ENCODE measurements around the gene FLYWCH2. TPM values are rescaled to one million over a fixed set of nuclear protein-coding genes. Genes with fewer than 3 reads are reported as not detected.

FLYWCH2 gene
- total RNA-seq, 1 donor from 2014 or later: 21.5 TPM

GRCh38 chr16:2853531-2854073 lies 29.4 kb upstream of the FLYWCH2 start:
- DNase-seq (ENCODE audit: low spot score): no peak

DNA sequence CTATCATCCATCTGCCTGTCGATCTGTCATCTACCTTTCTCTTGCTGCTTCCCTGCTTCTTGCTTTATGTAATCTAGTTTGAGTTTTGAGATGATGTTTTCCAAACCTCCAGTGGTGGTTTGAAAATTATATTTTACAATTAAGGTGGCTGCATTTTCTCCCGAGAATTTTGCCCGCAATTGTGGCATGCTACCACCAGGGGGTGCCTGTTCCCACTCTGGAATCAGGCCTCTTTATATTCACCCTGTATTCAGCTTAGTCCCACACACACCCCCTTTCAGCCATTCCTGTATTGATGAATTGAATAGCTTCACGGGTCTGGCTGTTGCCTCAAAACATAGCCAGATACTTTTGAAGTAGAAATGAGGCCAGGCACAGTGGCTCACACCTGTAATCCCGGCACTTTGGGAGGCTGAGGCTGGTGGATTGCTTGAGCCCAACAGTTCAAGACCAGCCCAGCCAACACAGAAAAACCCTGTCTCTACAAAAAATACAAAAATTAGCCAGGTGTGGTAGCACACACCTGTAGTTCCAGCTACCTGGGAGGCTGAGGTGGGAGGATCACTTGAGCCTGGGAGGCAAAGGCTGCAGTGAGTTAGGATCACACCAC lies 28.2 kb upstream of the FLYWCH2 start:
- no peak for DNase-seq (ENCODE audit: low spot score)

DNA sequence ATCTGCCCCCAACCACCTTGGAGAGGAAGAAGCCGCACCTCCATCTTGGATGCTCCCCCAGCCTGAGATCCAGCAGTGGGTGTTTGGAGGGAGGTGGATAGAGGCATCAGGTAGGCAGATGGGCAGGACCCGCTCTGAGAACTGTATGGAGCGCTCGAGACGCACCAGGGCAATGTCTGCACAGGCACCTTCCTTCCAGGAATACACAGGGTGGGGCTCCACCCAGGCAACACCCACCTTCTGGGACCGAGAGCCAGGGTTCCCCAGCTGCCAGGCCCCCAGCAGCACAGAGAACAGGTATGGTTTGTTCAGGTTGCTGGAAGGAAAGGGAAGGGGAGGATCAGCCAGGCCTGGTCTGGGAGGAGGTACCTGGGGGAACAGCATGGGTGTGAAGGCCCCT lies 27.5 kb upstream of the FLYWCH2 start:
- no peak for DNase-seq (ENCODE audit: low spot score)

DNA sequence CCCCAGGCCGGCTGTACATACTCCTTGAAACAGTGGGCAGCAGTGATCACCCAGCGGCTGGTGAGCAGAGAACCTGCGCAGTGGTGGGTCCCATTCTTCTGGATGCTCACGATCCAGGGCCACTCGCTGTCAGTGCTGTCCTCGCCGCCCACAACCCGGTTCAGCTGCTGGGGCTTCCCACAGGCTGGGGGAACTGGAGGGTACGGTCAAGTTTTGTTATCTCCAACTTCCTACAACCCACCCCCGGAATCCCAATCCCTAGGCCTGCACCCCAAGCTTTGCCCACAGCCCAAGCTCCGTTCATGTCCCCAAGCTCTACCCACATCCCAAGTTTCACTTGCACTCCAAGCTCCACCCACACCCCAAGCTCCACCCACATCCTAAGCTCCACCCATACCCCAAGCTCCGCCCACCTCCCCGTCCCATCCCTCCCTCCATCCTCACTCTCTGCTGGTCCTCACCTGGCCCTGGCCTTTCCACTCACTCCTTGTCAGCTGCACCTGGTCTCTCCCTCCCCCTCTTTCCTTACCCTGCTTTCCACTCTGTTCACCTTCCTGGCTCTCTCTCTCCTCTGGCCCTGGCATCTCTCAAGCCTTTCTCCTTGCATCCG lies 26.8 kb upstream of the FLYWCH2 start:
- no peak for DNase-seq (ENCODE audit: low spot score)

- no peak for DNase-seq (ENCODE audit: low spot score)
Observed at GRCh38 chr16:2856686-2857450, 26.1 kb upstream of the FLYWCH2 start.

DNA sequence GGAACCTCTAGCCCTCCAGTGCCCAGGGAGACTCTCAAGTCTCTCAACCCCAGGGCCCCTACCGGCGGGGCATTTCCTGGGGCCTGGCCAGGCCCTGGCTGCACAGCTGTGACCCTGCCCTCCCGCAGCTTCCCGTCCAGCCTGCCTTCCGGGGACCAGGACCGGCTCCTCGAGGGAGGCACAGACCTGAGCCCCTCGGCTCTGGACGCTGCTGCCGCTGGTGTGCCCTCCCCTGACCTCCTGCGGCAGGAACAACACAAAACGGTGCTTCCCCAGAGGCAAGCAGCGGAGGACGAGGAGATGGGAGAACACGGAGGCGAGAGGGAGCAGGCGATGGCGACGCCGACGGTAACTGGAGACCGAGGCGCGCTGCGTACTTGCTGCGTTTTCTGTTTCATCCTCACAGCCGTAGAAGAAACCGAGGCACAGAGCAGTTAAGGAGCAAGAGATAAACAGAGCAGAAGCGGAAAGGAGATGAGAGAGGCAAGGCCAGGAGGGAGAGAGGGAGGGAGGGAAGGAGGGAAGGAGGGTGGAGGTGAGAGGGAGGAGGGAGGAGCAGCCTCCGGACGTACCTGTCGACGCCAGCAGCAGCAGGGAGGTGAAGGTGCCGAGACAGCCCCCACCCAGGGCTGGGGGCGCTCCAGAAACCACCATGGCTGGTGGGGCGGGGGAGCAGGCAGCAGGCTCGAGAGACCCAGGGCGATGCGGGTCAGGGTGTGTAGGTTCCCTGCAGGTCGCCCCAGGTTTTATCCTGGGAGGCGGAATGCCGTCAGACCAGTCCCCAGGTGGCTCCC lies 25.4 kb upstream of the FLYWCH2 start, which contains the start of gene PRSS22:
Gene PRSS22 (minus strand): TSS at position 720 of the 794 bp plus-strand sequence. CDS start 66 bp downstream, at position 654.
- no peak for DNase-seq (ENCODE audit: low spot score)

- DNase-seq (ENCODE audit: low spot score): no peak
Observed at GRCh38 chr16:2858245-2859025, 24.6 kb upstream of the FLYWCH2 start.

DNA sequence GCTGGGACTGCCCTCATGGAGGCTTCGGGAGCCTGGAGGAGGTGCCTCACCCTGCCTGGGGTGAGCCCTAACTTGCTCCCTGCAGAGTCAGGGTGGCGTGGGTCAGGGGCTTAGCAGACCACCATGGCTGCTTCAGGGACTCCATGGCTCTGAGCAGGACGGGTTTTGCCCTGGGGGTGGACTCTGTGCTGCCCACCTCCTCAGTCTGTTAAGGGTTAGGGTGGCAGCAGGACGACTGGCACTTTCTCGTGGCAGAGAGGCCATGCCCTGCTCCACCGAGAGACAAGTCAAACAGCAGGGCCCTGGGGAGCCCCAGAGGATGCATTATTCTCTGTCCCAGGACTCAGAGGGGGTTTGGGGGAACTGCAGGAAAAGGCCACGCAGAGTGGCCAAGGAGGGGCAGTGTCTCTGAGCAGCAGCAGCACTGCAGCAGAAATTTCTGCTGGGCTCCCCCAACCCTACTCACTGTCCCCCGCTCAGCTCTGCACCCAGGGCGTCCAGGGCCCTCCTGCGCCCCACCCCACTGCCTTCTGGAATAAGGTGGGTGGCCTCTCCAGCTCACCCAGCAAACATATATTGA lies 23.2 kb upstream of the FLYWCH2 start:
- DNase-seq (ENCODE audit: low spot score): no peak

GRCh38 chr16:2860826-2861567 lies 22.0 kb upstream of the FLYWCH2 start:
- DNase-seq (ENCODE audit: low spot score): no peak

- DNase-seq (ENCODE audit: low spot score): no peak
Observed at GRCh38 chr16:2865651-2866050, 17.4 kb upstream of the FLYWCH2 start.

- DNase-seq (ENCODE audit: low spot score): no peak
Observed at GRCh38 chr16:2866431-2866830, 16.6 kb upstream of the FLYWCH2 start.

DNA sequence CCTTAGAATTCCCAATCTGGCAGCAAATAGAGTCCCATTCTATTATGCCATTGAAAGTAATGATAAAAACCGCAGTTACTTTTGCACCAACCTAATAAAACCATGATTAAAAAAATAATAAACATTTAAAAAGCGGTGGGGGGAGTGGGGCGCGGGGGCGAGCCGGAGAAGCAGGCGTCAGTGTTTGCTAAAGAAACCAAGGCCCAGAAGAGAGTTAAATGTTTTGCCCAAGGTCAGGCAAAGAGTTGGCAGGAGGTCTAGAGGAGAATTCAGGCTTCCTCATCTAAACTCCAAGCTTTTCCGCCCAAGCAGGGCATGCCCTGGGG lies 15.4 kb upstream of the FLYWCH2 start:
- no peak for DNase-seq (ENCODE audit: low spot score)

GRCh38 chr16:2867987-2868789 lies 14.8 kb upstream of the FLYWCH2 start:
- peak; percentile 98 for DNase-seq (ENCODE audit: low spot score)

DNA sequence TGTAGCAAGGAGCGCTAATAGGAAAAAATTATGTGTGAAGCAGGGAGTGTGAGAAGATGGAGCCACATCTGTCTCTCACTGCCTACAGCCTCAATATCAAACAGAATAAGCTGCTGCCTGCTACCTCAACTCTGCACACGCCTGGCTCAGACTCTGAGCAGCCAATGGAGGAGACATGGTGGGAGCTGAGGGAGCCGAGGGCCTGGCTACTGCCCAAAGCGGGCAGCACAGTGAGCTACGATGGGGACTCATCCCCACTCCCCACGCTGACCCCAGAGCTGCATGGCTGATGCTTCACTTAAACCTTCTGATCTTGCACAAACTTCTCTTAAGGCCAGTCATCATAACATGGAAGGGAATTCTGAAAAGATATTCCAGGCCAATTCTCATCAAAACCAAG lies 11.1 kb upstream of the FLYWCH2 start:
- DNase-seq (ENCODE audit: low spot score): no peak

DNA sequence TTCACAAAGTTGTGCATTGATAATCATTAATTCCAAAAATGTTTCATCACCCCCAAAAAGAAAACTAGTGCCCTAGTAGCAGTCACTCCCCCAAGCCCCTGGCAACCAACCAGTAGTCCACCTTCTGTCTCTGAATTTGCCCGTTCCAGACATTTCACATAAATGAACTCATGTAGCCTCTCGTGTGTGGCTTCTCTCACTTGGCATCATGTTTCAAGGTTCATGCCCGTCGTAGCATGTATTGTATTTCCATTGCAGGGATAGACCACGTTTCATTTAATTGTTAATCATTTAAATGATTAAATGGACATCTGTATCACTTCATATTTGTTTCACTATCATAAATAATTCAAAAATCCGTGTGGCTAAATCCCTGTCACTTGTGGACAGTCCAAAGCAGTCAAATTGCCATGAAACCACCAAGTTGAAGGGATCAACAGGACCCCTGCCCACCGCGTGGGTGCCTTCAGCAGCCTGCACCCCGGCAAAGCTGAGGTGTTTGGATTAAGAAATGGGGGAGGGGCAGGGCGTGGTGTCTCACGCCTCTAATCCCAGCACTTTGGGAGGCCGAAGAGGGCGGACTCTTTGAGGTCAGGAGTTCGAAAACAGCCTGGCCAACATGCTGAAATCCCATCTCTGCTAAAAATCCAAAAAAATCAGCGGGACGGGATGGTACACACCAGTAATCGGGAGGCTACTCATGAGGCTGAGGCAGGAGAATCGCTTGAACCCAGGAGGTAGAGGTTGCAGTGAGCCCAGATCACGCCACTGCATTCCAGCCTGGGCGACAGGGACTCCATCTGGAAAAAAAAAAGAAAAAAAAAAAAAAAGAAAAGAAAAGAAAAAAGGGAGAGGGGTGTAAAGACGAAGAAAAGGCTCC lies 8.7 kb upstream of the FLYWCH2 start:
- DNase-seq (ENCODE audit: low spot score): no peak

GRCh38 chr16:2874912-2875362 lies 8.1 kb upstream of the FLYWCH2 start:
- DNase-seq (ENCODE audit: low spot score): no peak

DNA sequence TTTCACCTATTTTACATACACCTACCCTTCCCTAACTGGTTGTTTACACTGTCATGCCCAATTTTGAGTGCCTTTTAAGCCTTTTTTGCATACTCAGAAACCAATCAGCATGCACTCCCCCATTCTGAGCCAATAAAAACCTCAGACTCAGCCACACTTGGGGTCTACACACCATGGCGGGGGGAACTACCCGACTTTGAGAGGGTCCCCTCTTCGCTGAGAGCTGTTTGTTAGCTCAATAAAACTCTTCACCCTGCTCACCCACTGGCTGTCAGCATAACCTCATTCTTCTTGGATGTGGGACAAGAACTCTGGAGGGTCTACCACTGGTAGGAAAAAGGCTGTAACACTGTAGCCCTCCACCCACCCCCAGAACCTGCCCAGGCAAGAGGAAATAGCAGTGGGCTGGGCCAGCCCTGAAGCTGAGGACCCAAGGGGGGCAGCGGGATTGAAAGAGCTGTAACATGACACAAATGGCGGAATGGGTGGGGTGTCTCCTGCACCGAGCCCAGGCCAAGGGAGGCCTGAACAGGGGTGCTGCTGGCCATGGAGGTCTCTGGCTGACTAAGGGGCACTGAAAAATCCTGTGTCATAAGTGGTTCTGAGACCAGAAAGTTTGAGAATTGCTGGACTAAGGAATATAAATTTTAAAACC lies 3.0 kb upstream of the FLYWCH2 start:
- DNase-seq (ENCODE audit: low spot score): no peak
